ENCODE results near the gene DACT2. TPM values are rescaled to one million over a fixed set of nuclear protein-coding genes. Genes with fewer than 3 reads are reported as not detected.

The DACT2 gene
- total RNA-seq, 2 donors from 2014 or later = 4.9 to 5.4 TPM

DNA sequence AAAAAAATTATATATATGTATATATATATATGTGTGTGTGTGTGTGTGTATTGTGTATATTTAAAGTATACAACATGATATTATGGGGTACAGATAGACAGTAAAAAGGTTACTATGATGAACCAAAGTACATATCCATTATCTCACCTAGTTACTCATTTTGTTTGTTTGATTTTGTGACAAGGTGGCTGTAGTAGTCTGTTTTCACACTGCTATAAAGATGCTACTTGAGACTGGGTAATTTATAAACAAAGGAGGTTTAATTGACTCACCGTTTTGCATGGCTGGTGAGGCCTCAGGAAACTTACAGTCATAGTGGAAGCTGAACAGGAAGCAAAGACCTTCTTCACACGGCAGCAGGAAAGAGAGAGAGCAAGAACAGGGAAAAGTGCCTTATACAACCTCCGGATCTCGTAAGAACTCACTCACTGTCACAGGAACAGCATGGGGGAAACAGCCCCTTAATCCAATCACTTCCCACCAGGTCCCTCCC, 30.2 kb upstream of the DACT2 start:
- ATAC-seq (no peak), DNase-seq (no peak)
- Histone ChIP-seq H3K4me1 (no peaks in the 10 kb centered on the region), H3K9me3 (no peaks in the 10 kb centered on the region), H3K36me3 (replicated peaks in 1 of 2; ENCODE audit: insufficient read depth in 1 of 2, low read depth in 2 of 2) (no peaks in the 10 kb centered on the region), H3K4me3 (no peak overlapping the region), H3K27ac (no peak overlapping the region), H3K27me3 (no peaks in the 10 kb centered on the region)
- WGBS, 2 donors = 64% methylated on average over 4 of the region's 4 CpGs
- intact Hi-C loops (cut with DNase I) = loop anchor here (10.0 kb wide), 1 partner anchor 195 kb away; no protein-coding TSS in a partner anchor
- no peak for TF ChIP-seq POLR2A (IDR thresholded peaks at IDR 0.05)
- TF ChIP-seq, protein P1, sequence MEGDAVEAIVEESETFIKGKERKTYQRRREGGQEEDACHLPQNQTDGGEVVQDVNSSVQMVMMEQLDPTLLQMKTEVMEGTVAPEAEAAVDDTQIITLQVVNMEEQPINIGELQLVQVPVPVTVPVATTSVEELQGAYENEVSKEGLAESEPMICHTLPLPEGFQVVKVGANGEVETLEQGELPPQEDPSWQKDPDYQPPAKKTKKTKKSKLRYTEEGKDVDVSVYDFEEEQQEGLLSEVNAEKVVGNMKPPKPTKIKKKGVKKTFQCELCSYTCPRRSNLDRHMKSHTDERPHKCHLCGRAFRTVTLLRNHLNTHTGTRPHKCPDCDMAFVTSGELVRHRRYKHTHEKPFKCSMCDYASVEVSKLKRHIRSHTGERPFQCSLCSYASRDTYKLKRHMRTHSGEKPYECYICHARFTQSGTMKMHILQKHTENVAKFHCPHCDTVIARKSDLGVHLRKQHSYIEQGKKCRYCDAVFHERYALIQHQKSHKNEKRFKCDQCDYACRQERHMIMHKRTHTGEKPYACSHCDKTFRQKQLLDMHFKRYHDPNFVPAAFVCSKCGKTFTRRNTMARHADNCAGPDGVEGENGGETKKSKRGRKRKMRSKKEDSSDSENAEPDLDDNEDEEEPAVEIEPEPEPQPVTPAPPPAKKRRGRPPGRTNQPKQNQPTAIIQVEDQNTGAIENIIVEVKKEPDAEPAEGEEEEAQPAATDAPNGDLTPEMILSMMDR (IDR thresholded peaks at IDR 0.05) = no peak

GRCh38 chr6:168348186-168348585, 28.6 kb upstream of the DACT2 start:
- TF ChIP-seq, protein P1 (IDR thresholded peaks at IDR 0.05) = no peak
- TF ChIP-seq POLR2A (IDR thresholded peaks at IDR 0.05) = no peak
- no peaks in the 10 kb centered on the region for H3K4me1 ChIP-seq
- no peaks in the 10 kb centered on the region for H3K27me3 ChIP-seq
- no peak overlapping the region for H3K27ac ChIP-seq
- DNase-seq (no peak), ATAC-seq (no peak)
- 79 to 85% methylated on average over 8 of the region's 8 CpGs for WGBS, 2 donors
- no peaks in the 10 kb centered on the region for H3K9me3 ChIP-seq
- no peak overlapping the region for H3K4me3 ChIP-seq
- no peaks in the 10 kb centered on the region for H3K36me3 ChIP-seq (replicated peaks in 1 of 2; ENCODE audit: insufficient read depth in 1 of 2, low read depth in 2 of 2)
- intact Hi-C loops (cut with DNase I) = no loop called here

GRCh38 chr6:168347615-168348014, 28.0 kb upstream of the DACT2 start:
- ATAC-seq = no peak

DNA sequence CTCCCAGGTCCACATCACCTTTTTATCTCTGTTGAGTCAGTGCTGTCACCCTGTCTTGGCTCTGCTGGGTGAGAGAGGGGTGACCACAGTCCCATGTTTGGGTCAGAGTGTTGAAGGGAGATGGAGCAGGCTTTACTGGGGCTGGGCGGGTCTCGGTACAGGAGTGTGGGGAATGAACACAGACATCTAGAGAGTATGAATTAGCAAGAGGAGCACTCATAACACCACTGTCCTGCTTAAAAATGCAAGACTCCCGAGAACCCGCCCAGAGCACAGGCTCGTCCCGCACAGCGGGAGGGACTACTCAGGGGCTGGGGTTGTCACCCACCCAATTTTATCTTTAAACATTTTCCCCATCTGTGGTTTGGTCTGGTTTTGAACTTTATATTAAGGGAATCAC, 27.5 kb upstream of the DACT2 start:
- WGBS, 2 donors = 68 to 87% methylated on average over 7 of the region's 7 CpGs
- intact Hi-C loops (cut with DNase I) = no loop called here
- DNase-seq = no peak

More at GRCh38 chr6:168347615-168348014, 28.0 kb upstream of the DACT2 start:
- intact Hi-C loops (cut with DNase I) = no loop called here
- 89 to 90% methylated on average over 17 of the region's 17 CpGs for WGBS, 2 donors
- no peaks in the 10 kb centered on the region for H3K36me3 ChIP-seq (replicated peaks in 1 of 2; ENCODE audit: insufficient read depth in 1 of 2, low read depth in 2 of 2)
- no peak overlapping the region for H3K27ac ChIP-seq
- no peaks in the 10 kb centered on the region for H3K27me3 ChIP-seq
- H3K4me1 ChIP-seq = no peaks in the 10 kb centered on the region
- H3K9me3 ChIP-seq = no peaks in the 10 kb centered on the region
- DNase-seq = no peak
- TF ChIP-seq POLR2A (IDR thresholded peaks at IDR 0.05) = no peak
- TF ChIP-seq, protein P1 (IDR thresholded peaks at IDR 0.05) = no peak
- no peak overlapping the region for H3K4me3 ChIP-seq

GRCh38 chr6:168345896-168346754, 26.5 kb upstream of the DACT2 start:
- no peak for DNase-seq
- no peak for TF ChIP-seq POLR2A (IDR thresholded peaks at IDR 0.05)
- TF ChIP-seq, protein P1 (IDR thresholded peaks at IDR 0.05) = no peak
- intact Hi-C loops (cut with DNase I) = no loop called here
- Histone ChIP-seq H3K4me3 (no peak overlapping the region), H3K27ac (no peak overlapping the region), H3K27me3 (no peaks in the 10 kb centered on the region), H3K4me1 (no peaks in the 10 kb centered on the region), H3K36me3 (replicated peaks in 1 of 2; ENCODE audit: insufficient read depth in 1 of 2, low read depth in 2 of 2) (no peaks in the 10 kb centered on the region), H3K9me3 (no peaks in the 10 kb centered on the region)
- 65 to 76% methylated on average over 17 to 25 of the region's 33 CpGs for WGBS, 2 donors
- ATAC-seq = no peak

More for the DNA sequence above, 27.5 kb upstream of the DACT2 start:
- H3K4me1 ChIP-seq = no peaks in the 10 kb centered on the region
- no peak for TF ChIP-seq POLR2A (IDR thresholded peaks at IDR 0.05)
- H3K9me3 ChIP-seq = no peaks in the 10 kb centered on the region
- no peak overlapping the region for H3K4me3 ChIP-seq
- H3K27ac ChIP-seq = no peak overlapping the region
- no peaks in the 10 kb centered on the region for H3K27me3 ChIP-seq
- no peaks in the 10 kb centered on the region for H3K36me3 ChIP-seq (replicated peaks in 1 of 2; ENCODE audit: insufficient read depth in 1 of 2, low read depth in 2 of 2)
- no peak for ATAC-seq

Measured in body of pancreas (tissue), 4 donors.